Renal pelvis (tissue), 4 donors: ENCODE data around the gene DPP8. TPM values are rescaled to one million over a fixed set of nuclear protein-coding genes. Genes with fewer than 3 reads are reported as not detected.
"Not testable (repeated sequence)": the region's sequence is repeated elsewhere in the genome, so short reads cannot be mapped to it uniquely, and the experiment has no call there.

Source experiments
- DNase-seq: peaks from one replicate; pipeline ENCODE4 v3.0.0-alpha.2; 2013
- polyA plus RNA-seq, 3 donors: library from polyadenylated mRNA; unstranded; fragments of 120-200 nt; gene quantifications; one replicate each; pipeline ENCODE4 v1.2.1, GENCODE V29; 2013; ENCODE audit not compliant: insufficient read length in 3 of 3

DPP8 gene
- polyA plus RNA-seq, 3 donors = 23.4 to 37.1 (median 33.7) TPM

GRCh38 chr15:65529762-65530317 is 12.4 kb upstream of the DPP8 start:
- DNase-seq = no peak

GRCh38 chr15:65528461-65529060 is 11.1 kb upstream of the DPP8 start:
- no peak for DNase-seq

DNA sequence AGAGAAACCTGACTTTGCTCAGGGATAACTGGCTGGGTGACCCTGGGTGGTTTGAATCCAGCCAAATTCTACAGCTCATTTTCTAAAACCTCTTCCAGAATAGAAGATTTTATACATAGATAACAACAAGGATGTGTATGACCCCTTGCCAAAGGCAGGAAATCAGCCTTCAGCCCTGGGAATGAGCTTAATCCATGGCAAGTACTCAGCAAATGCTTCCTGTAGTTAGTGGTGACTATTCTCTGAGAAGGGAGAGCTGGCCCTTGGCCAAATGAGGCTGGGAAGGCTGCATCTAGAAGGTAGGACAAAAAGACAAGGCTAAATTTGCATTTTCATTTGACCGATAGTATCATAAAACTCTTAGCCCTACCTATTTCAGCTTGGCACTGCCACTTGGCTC is 8.1 kb upstream of the DPP8 start:
- DNase-seq = no peak

GRCh38 chr15:65524226-65524625 is 6.7 kb upstream of the DPP8 start:
- DNase-seq = no peak

GRCh38 chr15:65521350-65521749 is 3.9 kb upstream of the DPP8 start:
- DNase-seq = no peak

DNA sequence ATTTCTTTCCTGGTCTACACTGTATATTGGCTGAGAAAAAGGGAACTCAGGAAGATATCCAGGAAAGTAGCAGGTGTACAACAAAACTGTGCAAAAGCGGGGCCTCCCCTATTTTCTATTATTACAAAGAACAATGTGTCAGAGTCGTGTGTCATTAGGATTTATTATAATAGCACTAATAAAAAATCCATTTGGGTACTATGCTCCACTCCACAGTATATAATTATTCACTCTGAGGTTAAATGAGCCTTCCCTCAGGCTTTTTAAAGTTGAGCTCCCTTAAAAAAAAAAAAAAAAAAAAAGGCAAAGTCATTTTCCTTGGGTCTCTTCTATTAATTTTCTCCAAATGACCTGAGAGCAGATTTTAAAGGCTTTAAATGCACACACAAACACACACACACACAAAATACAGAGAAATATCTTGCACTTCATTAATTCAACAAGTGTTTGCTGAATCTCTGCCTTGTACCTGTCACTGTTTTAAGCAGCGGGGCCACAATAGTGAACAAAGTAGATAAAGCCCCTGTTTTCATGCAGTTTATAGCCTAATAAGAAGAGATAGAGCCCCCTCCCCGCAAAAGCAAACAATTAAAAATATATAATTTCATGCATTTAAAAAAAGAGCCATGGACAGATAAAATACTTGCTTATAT is 1.3 kb upstream of the DPP8 start:
- no peak for DNase-seq

GRCh38 chr15:65517866-65518207 is 348 bp upstream of the DPP8 start:
- DNase-seq = no peak

DNA sequence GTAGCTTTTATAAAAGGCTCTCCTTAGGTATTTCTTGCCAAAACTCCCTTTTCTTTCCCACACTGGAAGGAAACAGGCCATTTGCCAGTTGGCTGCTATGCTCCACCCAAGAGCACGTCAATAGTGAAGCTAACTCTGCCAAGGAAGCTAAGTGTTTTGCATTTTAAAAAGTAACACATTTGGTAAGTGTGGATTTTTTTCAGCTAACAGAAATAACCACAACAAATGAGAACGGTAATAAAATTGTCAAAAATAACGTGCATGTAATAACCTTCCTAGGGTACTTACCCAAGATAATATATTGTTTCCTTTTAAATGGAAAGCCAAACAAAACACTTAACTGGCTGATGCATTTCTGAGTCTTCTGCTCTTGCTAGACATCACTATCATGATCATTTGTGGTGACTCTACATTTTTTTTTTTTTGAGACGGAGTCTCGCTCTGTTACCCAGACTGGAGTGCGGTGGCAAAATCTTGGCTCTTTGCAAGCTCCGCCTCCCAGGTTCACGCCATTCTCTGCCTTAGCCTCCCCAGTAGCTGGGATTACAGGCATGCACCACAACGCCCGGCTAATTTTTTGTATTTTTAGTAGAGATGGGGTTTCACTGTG is 4.6 kb downstream of the DPP8 start:
- DNase-seq = peak; percentile 66

DNA sequence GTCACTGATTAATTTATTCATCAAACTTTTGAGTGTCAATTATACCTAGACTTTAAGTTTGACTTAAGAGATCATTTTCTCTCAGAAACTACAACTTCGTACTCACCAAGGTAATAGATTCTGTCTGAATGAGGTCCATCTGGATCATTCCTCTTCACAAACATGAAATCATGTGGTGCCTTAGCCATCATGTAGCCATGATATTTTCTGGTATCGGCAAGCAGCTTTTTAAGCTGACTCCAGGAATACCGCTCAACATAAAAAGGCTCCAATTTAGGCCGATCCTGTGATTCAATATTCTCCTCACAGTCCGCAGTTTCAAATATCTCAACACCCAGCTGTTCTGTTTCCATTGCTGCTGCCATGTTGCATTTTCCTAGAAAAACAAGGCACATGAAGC is 5.3 kb downstream of the DPP8 start:
- no peak for DNase-seq

GRCh38 chr15:65509321-65509720 is 8.2 kb downstream of the DPP8 start:
- no peak for DNase-seq

- DNase-seq = peak; percentile 26
Measured at GRCh38 chr15:65494076-65494475, 23.4 kb downstream of the DPP8 start.

- DNase-seq = no peak
Measured at GRCh38 chr15:65484876-65485275, 32.6 kb downstream of the DPP8 start.

- no peak for DNase-seq
Measured at GRCh38 chr15:65476903-65477302, 40.6 kb downstream of the DPP8 start.

- no peak for DNase-seq
Measured at GRCh38 chr15:65470866-65471265, 46.6 kb downstream of the DPP8 start.

- no peak for DNase-seq
Measured at GRCh38 chr15:65468229-65468909, 49.1 kb downstream of the DPP8 start.

DNA sequence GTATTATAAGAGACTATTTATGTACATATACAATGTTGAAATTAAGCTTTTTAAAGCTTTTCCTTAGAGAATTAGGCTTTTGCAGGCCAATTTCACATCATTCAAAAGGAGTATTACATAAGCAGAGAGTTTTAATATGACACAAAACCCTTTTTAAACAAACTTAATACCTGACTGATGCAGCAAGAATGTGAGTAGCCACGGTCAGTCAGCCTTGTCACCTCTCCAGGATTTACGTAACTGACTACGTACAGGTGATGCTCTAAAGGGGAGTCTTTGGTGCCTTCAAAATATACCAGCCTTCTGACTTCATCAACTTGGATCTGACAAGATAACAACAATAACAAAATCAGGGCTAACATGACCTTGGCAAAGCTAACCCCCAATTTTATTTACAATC is 50.6 kb downstream of the DPP8 start:
- no peak for DNase-seq

DNA sequence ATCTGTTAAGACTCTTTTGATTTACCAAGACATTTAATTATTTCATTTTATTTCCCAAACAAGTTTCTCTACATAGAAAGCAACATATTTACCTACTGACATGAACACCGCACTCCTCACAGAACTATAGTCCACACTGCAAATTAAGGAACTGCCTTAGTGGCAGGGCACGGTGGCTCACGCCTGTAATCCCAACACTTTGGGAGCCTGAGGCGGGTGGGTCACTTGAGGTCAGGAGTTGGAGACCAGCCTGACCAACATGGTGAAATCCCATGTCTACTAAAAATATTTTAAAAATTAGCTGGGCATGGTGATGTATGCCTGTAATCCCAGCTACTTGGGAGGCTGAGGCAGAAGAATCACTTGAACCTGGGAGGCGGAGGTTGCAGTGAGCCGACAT is 54.4 kb downstream of the DPP8 start:
- DNase-seq = not testable (repeated sequence)

DNA sequence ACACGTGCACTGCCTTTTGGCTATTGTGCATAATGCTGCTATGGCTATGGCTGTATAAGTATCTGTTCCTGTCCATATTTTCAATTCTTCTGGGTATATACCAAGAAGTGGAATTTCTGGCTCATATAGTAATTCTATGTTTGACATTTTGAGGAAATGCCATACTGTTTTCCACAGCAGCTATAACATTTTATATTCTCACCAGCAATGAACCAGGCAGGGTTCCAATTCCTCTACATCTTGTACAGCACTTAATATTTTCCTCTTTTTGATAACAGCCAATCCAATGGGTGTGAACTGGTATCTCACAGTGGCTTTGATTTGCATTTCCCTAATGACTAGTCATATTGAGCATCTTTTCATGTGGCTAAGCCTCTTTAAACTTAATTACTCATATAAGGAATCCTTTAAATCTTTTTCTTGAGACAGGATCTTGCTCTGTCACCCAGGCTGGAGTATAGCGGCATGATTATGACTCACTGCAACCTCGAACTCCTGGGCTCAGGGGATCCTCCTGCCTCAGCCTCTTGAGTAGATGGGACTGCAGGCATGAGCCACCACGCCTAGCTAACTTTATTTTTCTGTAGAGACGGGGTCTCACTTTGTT is 56.6 kb downstream of the DPP8 start:
- DNase-seq = no peak

DNA sequence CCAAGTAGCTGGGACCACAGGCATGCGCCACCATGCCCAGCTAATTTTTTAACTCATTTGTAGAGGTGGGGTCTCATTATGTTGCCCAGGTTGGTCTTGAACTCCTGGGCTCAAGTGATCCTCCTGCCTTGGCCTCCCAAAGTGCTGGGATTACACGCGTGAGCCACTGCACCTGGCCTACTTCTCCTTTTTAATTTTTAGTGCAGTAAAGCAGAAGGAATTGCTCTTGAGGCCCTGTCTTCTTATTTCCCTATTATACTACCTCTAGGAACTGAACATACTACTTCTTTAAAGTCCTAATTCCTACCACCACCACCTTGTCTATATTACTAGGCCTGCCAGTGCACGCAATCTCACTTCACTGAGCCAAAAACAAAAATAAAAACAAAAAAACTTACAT is 62.2 kb downstream of the DPP8 start:
- not testable (repeated sequence) for DNase-seq

- DNase-seq = no peak
Measured at GRCh38 chr15:65451989-65452388, 65.5 kb downstream of the DPP8 start.

- no peak for DNase-seq
Measured at GRCh38 chr15:65450556-65450955, 66.9 kb downstream of the DPP8 start.

- DNase-seq = no peak
Measured at GRCh38 chr15:65447145-65447544, 70.3 kb downstream of the DPP8 start.
